Spleen (tissue), 7 donors: Measurements from ENCODE around the gene KCNB1.

ENCODE experiments used
- CTCF ChIP-seq, 11 experiments: fragments of 200-600 bp in 7 of 11; fragments of 450-650 bp in 4 of 11; sonication (generic) in 4 of 11; IDR thresholded peaks in 8 of 11; conservative IDR thresholded peaks in 3 of 11; 1 replicate in 7 of 11; 2 replicates in 4 of 11; pipeline versions ENCODE4 v1.4.0 to v1.8.0; 2016 to 2021; ENCODE audit warnings: antibody characterized with exemption in 11 of 11, inconsistent platforms in 4 of 11, mild to moderate bottlenecking in 1 of 11
- POLR2AphosphoS5 ChIP-seq, 3 donors: sonication (generic); formaldehyde crosslinking; IDR thresholded peaks; one replicate each; pipeline ENCODE4 v1.5.1; 2017; ENCODE audit warnings: antibody characterized with exemption in 3 of 3
- donor health status: DM: no; HTN: no; CAD: no; lungs with moderate emphysema.
- donor health status: DM: no; HTN: no; CAD: no.
- donor health status: DM: no; HTN: no; CAD: no.

GRCh38 chr20:49471397-49471796 lies 11.1 kb downstream of the KCNB1 start:
- TF ChIP-seq CTCF (IDR thresholded peaks at IDR 0.05 in 8 of 11, conservative IDR thresholded peaks at IDR 0.05 in 3 of 11), result no peak
- TF ChIP-seq POLR2AphosphoS5 (IDR thresholded peaks at IDR 0.05), result no peak
